Endothelial cell of umbilical vein (primary cell): ENCODE results near the gene SUV39H1. TPM values are rescaled to one million over a fixed set of nuclear protein-coding genes. Genes with fewer than 3 reads are reported as not detected.
A peak's percentile ranks its signal among the peaks of the same experiment; 100 is the strongest.

Experiments used
- BruUV-seq: library from RNA; stranded (reverse); fragments of 400-500 nt; replicated peaks from 2 replicates; lab custom pipeline; 2021; lab: Mats Ljungman, UMichigan
- CTCF ChIA-PET: fragments of 300-600, 350-600 bp; sonication (Branson Sonifier 250); formaldehyde crosslinking; loops from one replicate; lab custom pipeline; 2021; ENCODE audit warnings: antibody characterized with exemption, inconsistent platforms; lab: Charles Lee
- POLR2A ChIA-PET: fragments of 300-600, 350-600 bp; sonication (Branson Sonifier 250); formaldehyde crosslinking; loops from one replicate; lab custom pipeline; 2021; ENCODE audit warnings: antibody characterized with exemption, inconsistent platforms; lab: Charles Lee
- DNase-seq: peaks from one replicate; pipeline ENCODE4 v3.0.0-alpha.2; 2011; ENCODE audit warnings: low read depth, low spot score
- FAIRE-seq: peaks from 2 replicates; lab custom pipeline; 2011; peaks lifted over from hg19 to GRCh38; lab: Jason Lieb, UNC
- H2AFZ ChIP-seq: 2 replicates; pipeline ENCODE4 v1.6.0; 2012; ENCODE audit warnings: low read depth, low read length, control low read depth, inconsistent platforms
- H3K27ac ChIP-seq: 2 replicates; pipeline ENCODE4 v1.5.1; 2011; ENCODE audit warnings: low read depth, mild to moderate bottlenecking, control low read depth, low read length, moderate library complexity; ENCODE audit not compliant: insufficient read depth
- H3K27me3 ChIP-seq, 2 experiments: 2 replicates each; pipeline versions ENCODE4 v1.6.0 to v1.6.1; 2011; ENCODE audit warnings: low read length in 2 of 2, mixed read lengths in 1 of 2; ENCODE audit not compliant: control insufficient read depth in 2 of 2, insufficient read depth in 2 of 2
- H3K36me3 ChIP-seq, 2 experiments: 2 replicates in 1 of 2; 3 replicates in 1 of 2; pipeline ENCODE4 v1.5.1; 2011; ENCODE audit warnings: low read length in 2 of 2, mild to moderate bottlenecking in 1 of 2, moderate library complexity in 1 of 2; ENCODE audit not compliant: control insufficient read depth in 2 of 2, insufficient read depth in 2 of 2; ENCODE audit errors: extremely low read depth in 1 of 2
- H3K4me1 ChIP-seq: 3 replicates; pipeline ENCODE4 v1.5.1; 2011; ENCODE audit warnings: mild to moderate bottlenecking, low read length; ENCODE audit not compliant: control insufficient read depth, insufficient read depth; ENCODE audit errors: extremely low read depth
- H3K4me2 ChIP-seq: 2 replicates; pipeline ENCODE4 v1.6.1; 2011; ENCODE audit warnings: low read length, control low read depth, mixed read lengths; ENCODE audit not compliant: insufficient read depth
- H3K4me3 ChIP-seq, 3 experiments: fragments of 200-600 bp in 1 of 3; sonication (generic), shearing (Covaris generic) in 1 of 3; replicated peaks in 1 of 3; 2 replicates each; pipeline ENCODE4 v1.5.1; 2011 to 2016; ENCODE audit warnings: control low read depth in 3 of 3, low read length in 3 of 3, mild to moderate bottlenecking in 2 of 3, inconsistent platforms in 1 of 3, low read depth in 1 of 3, moderate library complexity in 1 of 3; ENCODE audit not compliant: insufficient read depth in 1 of 3
- H3K79me2 ChIP-seq: 2 replicates; pipeline ENCODE4 v1.6.0; 2012; ENCODE audit warnings: low read length, inconsistent platforms; ENCODE audit not compliant: control insufficient read depth, insufficient read depth
- H3K9ac ChIP-seq: replicated peaks from 2 replicates; pipeline ENCODE3; 2011; ENCODE audit warnings: low read length, control low read depth; ENCODE audit not compliant: insufficient read depth; ENCODE audit errors: extremely low read depth
- H3K9me1 ChIP-seq: replicated peaks from 3 replicates; pipeline ENCODE4 v1.6.0; 2011; ENCODE audit warnings: mild to moderate bottlenecking, low read length; ENCODE audit not compliant: control insufficient read depth, insufficient read depth; ENCODE audit errors: extremely low read depth
- H3K9me3 ChIP-seq: replicated peaks from 2 replicates; pipeline ENCODE4 v1.5.1; 2012; ENCODE audit warnings: low read length, inconsistent platforms; ENCODE audit not compliant: control insufficient read depth, insufficient read depth
- H4K20me1 ChIP-seq: replicated peaks from 2 replicates; pipeline ENCODE3; 2011; ENCODE audit warnings: mild to moderate bottlenecking, low read length; ENCODE audit not compliant: control insufficient read depth, insufficient read depth; ENCODE audit errors: extremely low read depth
- EZH2 ChIP-seq: IDR thresholded peaks from 2 replicates; pipeline ENCODE4 v1.6.1; 2012; ENCODE audit warnings: borderline replicate concordance, low read depth, mild to moderate bottlenecking, moderate library complexity, low read length, inconsistent platforms; ENCODE audit not compliant: severe bottlenecking
- FOS ChIP-seq: IDR thresholded peaks from 2 replicates; pipeline ENCODE4 v1.6.1; 2011; ENCODE audit warnings: mild to moderate bottlenecking, low read length, moderate library complexity, borderline replicate concordance; ENCODE audit not compliant: insufficient read depth
- JUN ChIP-seq: IDR thresholded peaks from 2 replicates; pipeline ENCODE4 v1.6.1; 2011; ENCODE audit warnings: borderline replicate concordance, low read depth; ENCODE audit not compliant: insufficient read length, insufficient read depth
- MYC ChIP-seq: IDR thresholded peaks from one replicate; pipeline ENCODE4 v1.6.1; 2011; ENCODE audit warnings: mild to moderate bottlenecking, low read depth, low read length
- POLR2A ChIP-seq: IDR thresholded peaks from 2 replicates; pipeline ENCODE4 v1.6.1; 2012; ENCODE audit warnings: low read depth, mild to moderate bottlenecking, control low read depth, low read length
- POLR2AphosphoS5 ChIP-seq: IDR thresholded peaks from 2 replicates; pipeline ENCODE4 v1.6.1; 2012; ENCODE audit warnings: low read depth, mild to moderate bottlenecking, control low read depth, low read length, moderate library complexity; ENCODE audit not compliant: insufficient read depth
- dilution Hi-C: fragments of 300-500 bp; cut with MboI; formaldehyde crosslinking; loops from one replicate; pipeline ENCODE4 v1.15.0; 2019; ENCODE audit warnings: low sequenced_read_pairs; ENCODE audit not compliant: extremely low pct_ligation_motif_present
- intact Hi-C: fragments of 100-400 bp; cut with micrococcal nuclease; formaldehyde crosslinking; loops from one replicate; pipeline ENCODE4 v1.10.0; 2022
- polyA plus RNA-seq, 4 experiments: library from polyadenylated mRNA; depleted of rRNA in 3 of 4; stranded (reverse) in 3 of 4; unstranded in 1 of 4; fragments of >200 nt; gene quantifications; 2 replicates each; pipeline versions ENCODE4 v1.2.1 to v1.2.3, GENCODE V29; 2011 to 2012; ENCODE audit warnings: missing spikeins in 1 of 4
- total RNA-seq: library from RNA; stranded (reverse); gene quantifications from 2 replicates; pipeline ENCODE4 v1.2.3, GENCODE V29; 2021
- TF ChIP-seq, protein P1 (sequence below), 2 donors: IDR thresholded peaks; 1 replicate in 1 of 2; 2 replicates in 1 of 2; pipeline ENCODE4 v1.5.1; 2011; ENCODE audit warnings: low read length in 2 of 2, mild to moderate bottlenecking in 2 of 2, moderate library complexity in 2 of 2, control low read depth in 1 of 2, inconsistent platforms in 1 of 2, low read depth in 1 of 2; ENCODE audit not compliant: insufficient read depth in 1 of 2; ENCODE audit errors: extremely low read depth in 1 of 2

Gene SUV39H1
- total and polyA plus RNA-seq, 2 donors (not counting 3 experiments of a cell fraction or from before 2014, with no cell fraction given) = 18.2 to 19.0 TPM

DNA sequence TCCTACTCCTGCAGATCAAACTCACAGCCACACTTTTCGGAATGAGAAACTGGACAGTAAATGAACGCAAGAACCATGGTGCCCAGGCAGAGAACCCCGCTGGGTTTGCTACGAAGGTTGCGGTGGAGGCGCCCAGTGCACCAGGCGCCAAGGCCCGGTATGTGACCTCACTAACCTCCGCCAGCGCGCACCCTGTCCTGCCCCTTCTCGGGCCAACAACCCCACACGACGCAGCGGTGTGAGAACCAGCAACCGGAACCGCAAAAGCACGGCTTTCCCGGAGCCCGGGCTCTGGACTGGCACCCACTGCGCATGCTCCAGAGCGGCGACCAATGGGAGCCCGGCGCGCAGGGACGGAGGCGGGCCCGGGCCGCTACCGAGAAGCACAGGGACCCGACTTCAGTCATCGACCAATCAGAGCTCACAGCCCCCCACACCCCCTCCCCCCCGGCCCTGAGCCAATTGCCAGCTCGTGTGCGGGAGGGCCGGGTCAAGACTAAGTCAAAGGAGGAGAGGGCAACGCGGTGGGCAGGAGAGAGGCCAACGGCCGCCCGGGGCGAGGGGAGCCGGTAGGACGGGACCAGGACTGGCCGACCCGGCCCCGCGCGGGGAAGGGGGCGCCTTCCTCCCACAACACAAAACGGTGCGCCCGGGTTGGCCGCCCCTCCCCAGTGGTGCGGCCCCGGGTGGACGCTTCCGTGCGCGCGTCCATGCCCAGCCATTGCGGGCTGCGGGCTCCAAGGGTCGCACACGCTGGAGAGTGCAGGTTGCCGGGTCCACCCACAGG lies 20.2 kb upstream of the SUV39H1 start:
- no peaks in the 10 kb centered on the region for H4K20me1 ChIP-seq
- H3K4me2 ChIP-seq = peak overlapping the region; percentile 52
- H3K79me2 ChIP-seq = no peaks in the 10 kb centered on the region
- H3K9me3 ChIP-seq = no peaks in the 10 kb centered on the region
- peak; percentile 91 for DNase-seq
- H3K27me3 ChIP-seq = no peaks in the 10 kb centered on the region
- intact Hi-C loops = loop anchor here (2.0 to 5.0 kb wide), 3 partner anchors 21 to 199 kb away; partner anchors contain the start of genes FTSJ1 and SUV39H1
- H2AFZ ChIP-seq = peak overlapping the region; percentile 93
- no peaks in the 10 kb centered on the region for H3K36me3 ChIP-seq
- peak overlapping the region; percentile 41 for H3K27ac ChIP-seq
- FAIRE-seq = peak; percentile 99
- dilution Hi-C loops = no loop called here
- H3K9me1 ChIP-seq = no peaks in the 10 kb centered on the region
- no TSS peak for BruUV-seq
- CTCF ChIA-PET = interaction anchor here (0.7 to 1.0 kb wide), 2 partner anchors 28 to 35 kb away, joined by 3 read pairs; no protein-coding TSS in a partner anchor
- no peaks in the 10 kb centered on the region for H3K4me1 ChIP-seq
- POLR2A ChIA-PET = no interaction called here
- peak overlapping the region; percentile 62 to 82 (median 73) for H3K4me3 ChIP-seq
- peak overlapping the region; percentile 56 for H3K9ac ChIP-seq
- TF ChIP-seq FOS (no peak), POLR2AphosphoS5 (peak; percentile 57), POLR2A (peak; percentile 59), MYC (no peak), JUN (no peak), EZH2 (no peak)
- TF ChIP-seq, protein P1, sequence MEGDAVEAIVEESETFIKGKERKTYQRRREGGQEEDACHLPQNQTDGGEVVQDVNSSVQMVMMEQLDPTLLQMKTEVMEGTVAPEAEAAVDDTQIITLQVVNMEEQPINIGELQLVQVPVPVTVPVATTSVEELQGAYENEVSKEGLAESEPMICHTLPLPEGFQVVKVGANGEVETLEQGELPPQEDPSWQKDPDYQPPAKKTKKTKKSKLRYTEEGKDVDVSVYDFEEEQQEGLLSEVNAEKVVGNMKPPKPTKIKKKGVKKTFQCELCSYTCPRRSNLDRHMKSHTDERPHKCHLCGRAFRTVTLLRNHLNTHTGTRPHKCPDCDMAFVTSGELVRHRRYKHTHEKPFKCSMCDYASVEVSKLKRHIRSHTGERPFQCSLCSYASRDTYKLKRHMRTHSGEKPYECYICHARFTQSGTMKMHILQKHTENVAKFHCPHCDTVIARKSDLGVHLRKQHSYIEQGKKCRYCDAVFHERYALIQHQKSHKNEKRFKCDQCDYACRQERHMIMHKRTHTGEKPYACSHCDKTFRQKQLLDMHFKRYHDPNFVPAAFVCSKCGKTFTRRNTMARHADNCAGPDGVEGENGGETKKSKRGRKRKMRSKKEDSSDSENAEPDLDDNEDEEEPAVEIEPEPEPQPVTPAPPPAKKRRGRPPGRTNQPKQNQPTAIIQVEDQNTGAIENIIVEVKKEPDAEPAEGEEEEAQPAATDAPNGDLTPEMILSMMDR (IDR thresholded peaks at IDR 0.05; ENCODE audit: extremely low read depth in 1 of 2, insufficient read depth in 1 of 2, low read depth in 1 of 2, low read length in 2 of 2) = no peak
